Measurements from ENCODE around the gene SLC19A1. TPM values are rescaled to one million over a fixed set of nuclear protein-coding genes. Genes with fewer than 3 reads are reported as not detected.

The SLC19A1 gene
- total RNA-seq, 3 donors from 2014 or later: 12.6 to 22.8 (median 12.7) TPM

DNA sequence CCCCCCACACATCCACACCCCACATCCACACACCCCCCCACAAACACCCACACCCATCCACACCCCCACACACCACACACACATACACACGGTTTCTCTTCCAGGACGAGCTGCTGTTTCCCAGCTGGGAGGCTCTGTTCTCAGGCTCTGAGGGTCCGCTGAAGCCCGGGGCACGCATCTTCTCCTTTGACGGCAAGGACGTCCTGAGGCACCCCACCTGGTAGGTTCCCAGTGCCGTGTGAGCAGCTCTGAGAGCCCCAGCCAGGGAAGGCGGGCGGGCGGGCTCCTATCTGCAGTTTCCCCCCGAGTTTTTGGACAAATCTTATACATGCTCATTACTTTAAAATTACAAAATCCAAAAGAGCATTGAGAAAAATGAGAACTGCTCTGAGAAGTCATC is 31.2 kb downstream of the SLC19A1 start:
- no peak for ATAC-seq

DNA sequence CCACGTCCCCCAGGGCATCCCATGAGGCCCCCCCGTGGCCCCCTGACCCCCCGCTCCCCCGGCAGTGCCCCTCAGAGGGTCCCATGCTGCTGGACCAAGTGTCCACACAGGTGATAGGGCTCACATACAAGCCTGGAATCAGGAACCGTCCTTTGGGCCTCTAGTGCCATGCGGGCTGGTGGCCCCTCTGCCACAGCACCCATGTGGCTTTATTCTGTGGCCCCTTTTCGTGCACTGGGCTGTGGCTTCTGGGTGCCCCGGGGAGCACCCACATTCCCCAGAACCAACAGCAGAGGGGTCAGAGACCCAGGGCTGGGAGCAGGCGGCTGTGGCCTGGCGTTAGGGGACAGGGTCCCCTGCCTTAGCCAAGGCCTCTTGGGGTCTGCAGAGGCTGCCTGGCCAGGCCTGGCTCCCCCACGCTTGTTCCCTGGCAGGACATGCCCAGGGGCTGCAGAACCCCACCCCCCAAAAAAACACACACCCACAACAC is 31.7 kb downstream of the SLC19A1 start:
- TF ChIP-seq, protein P1, sequence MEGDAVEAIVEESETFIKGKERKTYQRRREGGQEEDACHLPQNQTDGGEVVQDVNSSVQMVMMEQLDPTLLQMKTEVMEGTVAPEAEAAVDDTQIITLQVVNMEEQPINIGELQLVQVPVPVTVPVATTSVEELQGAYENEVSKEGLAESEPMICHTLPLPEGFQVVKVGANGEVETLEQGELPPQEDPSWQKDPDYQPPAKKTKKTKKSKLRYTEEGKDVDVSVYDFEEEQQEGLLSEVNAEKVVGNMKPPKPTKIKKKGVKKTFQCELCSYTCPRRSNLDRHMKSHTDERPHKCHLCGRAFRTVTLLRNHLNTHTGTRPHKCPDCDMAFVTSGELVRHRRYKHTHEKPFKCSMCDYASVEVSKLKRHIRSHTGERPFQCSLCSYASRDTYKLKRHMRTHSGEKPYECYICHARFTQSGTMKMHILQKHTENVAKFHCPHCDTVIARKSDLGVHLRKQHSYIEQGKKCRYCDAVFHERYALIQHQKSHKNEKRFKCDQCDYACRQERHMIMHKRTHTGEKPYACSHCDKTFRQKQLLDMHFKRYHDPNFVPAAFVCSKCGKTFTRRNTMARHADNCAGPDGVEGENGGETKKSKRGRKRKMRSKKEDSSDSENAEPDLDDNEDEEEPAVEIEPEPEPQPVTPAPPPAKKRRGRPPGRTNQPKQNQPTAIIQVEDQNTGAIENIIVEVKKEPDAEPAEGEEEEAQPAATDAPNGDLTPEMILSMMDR (IDR thresholded peaks at IDR 0.05): no peak
- Histone ChIP-seq H3K9me3 (no peaks in the 10 kb centered on the region), H3K4me3 (no peak overlapping the region), H3K4me1 (ENCODE audit: low read depth) (peaks cover 14% of the 10 kb centered on the region), H3K36me3 (ENCODE audit: low read depth) (no peaks in the 10 kb centered on the region)
- DNase-seq (peak in 2 of 3 donors; percentile 17 to 33), ATAC-seq (no peak)
- intact Hi-C loops (cut with DNase I, micrococcal nuclease): no loop called here

More for the DNA sequence above, 31.2 kb downstream of the SLC19A1 start:
- Histone ChIP-seq H3K4me1 (ENCODE audit: low read depth) (peaks cover 14% of the 10 kb centered on the region), H3K36me3 (ENCODE audit: low read depth) (no peaks in the 10 kb centered on the region), H3K9me3 (no peaks in the 10 kb centered on the region), H3K4me3 (no peak overlapping the region)
- intact Hi-C loops (cut with DNase I, micrococcal nuclease): no loop called here
- DNase-seq: peak in 2 of 3 donors; percentile 18 to 31
- TF ChIP-seq, protein P1 (IDR thresholded peaks at IDR 0.05): no peak

DNA sequence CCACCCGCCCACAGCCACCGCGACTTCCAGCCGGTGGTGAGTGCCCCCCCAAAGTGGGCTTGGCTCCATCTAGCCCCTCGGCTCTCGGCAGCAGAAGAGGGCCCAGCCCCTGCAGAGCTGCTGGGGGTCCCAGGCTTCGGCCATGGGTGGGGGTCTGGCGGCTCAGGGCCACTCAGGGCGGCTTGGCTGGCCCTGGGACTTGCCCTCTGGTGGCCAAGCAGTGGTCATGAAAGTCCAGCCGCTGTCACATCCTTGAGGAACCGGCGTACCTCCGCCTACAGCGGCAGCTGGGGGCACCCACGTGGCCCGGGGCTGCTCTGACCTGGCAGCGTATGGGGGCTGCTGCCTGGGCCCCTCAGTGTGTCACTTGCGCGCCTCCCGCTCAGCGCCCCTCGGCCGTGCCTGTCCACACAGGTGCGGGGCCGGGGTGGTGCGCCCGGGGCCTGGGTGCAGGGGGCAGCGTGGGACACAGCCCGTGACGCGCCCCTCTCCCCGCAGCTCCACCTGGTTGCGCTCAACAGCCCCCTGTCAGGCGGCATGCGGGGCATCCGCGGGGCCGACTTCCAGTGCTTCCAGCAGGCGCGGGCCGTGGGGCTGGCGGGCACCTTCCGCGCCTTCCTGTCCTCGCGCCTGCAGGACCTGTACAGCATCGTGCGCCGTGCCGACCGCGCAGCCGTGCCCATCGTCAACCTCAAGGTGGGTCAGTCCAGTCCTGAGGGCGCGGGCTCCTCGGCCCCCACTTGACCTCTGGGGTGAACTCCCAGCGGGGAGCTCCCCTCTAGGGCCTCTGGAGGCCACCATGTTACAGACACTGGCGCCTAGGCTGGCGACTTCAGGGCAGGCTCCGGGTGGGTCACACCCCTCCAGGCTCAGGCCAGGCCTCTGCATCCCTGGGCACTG is 32.4 kb downstream of the SLC19A1 start:
- Histone ChIP-seq H3K36me3 (ENCODE audit: low read depth) (no peaks in the 10 kb centered on the region), H3K4me1 (ENCODE audit: low read depth) (peaks cover 14% of the 10 kb centered on the region), H3K9me3 (no peaks in the 10 kb centered on the region), H3K4me3 (no peak overlapping the region)
- TF ChIP-seq, protein P1 (IDR thresholded peaks at IDR 0.05): no peak
- DNase-seq: peak in 2 of 3 donors; percentile 27 to 53
- no peak for ATAC-seq
- intact Hi-C loops (cut with DNase I, micrococcal nuclease): no loop called here

DNA sequence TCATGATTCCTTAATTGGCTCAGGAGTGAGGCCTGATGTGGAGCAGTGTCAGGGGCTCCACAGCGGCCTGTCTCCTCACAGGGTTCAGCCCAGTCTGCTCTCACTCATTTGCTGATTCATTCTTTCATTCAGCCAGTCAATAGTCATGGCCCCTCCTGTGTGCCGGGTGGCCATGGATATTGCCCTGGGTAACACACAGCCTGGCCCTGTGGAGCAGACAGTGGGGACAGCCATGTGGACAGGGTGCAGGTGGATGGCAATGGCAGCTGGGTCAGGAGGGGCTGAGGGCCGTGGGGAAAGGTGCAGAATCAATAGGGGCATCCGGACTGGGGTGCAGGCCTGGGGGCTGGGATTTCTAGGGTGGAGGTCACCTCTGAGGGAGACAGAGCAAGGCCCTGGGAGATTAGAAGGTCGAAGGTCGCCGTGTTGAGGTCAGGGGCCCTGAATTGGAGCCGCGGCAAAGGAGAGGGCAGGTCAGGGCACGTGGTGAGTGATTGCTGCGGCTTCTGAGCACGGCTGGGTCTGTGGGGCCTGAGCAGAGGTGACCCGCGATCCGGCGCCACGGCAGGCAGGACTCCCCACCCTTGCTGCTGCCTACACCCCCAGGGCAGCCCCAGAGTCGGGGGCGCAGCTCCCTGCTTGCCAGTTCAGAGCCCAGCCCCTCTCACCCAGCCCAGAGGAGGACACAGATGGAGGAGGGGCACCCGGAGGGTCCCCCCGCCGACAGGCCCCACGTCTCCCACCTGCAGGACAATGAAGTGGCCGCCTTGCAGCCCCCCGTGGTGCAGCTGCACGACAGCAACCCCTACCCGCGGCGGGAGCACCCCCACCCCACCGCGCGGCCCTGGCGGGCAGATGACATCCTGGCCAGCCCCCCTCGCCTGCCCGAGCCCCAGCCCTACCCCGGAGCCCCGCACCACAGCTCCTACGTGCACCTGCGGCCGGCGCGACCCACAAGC is 33.4 kb downstream of the SLC19A1 start:
- no peak for ATAC-seq
- Histone ChIP-seq H3K36me3 (ENCODE audit: low read depth) (no peaks in the 10 kb centered on the region), H3K4me1 (ENCODE audit: low read depth) (peaks cover 9% of the 10 kb centered on the region), H3K9me3 (no peaks in the 10 kb centered on the region), H3K4me3 (no peak overlapping the region)
- TF ChIP-seq, protein P1 (IDR thresholded peaks at IDR 0.05): no peak
- intact Hi-C loops (cut with DNase I, micrococcal nuclease): no loop called here
- DNase-seq: peak in 2 of 3 donors; percentile 24 to 43

DNA sequence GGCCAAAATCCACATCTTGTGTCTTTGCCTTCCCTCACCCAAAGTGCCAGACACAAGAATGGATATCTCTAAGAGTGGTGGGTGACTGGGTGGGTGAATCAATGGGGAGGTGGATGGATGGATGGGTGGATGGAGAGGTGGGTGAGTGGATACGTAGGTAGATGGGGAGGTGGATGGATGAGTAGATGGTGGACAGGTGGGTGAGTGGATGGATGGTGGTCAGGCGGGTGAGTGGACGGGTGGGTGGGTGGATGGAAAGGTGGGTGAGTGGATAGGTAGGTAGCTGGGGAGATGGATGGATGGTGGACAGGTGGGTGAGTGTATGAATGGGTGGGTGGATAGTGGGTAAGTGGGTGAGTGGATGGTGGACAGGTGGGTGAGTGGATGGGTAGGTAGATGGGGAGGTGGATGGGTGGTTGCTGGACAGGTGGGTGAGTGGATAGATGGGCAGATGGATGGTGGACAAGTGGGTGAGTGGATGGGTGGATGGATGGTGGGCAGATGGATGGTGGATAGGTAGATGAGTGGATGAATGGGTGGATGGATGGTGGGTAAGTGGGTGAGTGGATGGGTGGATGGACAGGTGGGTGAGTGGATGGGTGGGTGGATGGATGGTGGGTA is 34.2 kb downstream of the SLC19A1 start:
- Histone ChIP-seq H3K9me3 (no peaks in the 10 kb centered on the region), H3K4me3 (no peak overlapping the region), H3K4me1 (ENCODE audit: low read depth) (no peaks in the 10 kb centered on the region), H3K36me3 (ENCODE audit: low read depth) (no peaks in the 10 kb centered on the region)
- intact Hi-C loops (cut with DNase I, micrococcal nuclease): no loop called here
- TF ChIP-seq, protein P1 (IDR thresholded peaks at IDR 0.05): no peak
- ATAC-seq (no peak), DNase-seq (peak in 2 of 3 donors; percentile 9 to 27)

Measured in mucosa of descending colon (tissue), 3 donors.